GM21576 (cell line): Measurements from ENCODE around the gene ARL3.

Experiments used
- ATAC-seq: cut with Tn5 transposase; IDR thresholded peaks from one replicate; pipeline ENCODE4 v1.9.1; 2021; ENCODE audit warnings: mild to moderate bottlenecking, moderate library complexity; ENCODE audit not compliant: unreplicated experiment

Gene ARL3

GRCh38 chr10:102642736-102643335 is 71.4 kb downstream of the ARL3 start:
- no peak for ATAC-seq

DNA sequence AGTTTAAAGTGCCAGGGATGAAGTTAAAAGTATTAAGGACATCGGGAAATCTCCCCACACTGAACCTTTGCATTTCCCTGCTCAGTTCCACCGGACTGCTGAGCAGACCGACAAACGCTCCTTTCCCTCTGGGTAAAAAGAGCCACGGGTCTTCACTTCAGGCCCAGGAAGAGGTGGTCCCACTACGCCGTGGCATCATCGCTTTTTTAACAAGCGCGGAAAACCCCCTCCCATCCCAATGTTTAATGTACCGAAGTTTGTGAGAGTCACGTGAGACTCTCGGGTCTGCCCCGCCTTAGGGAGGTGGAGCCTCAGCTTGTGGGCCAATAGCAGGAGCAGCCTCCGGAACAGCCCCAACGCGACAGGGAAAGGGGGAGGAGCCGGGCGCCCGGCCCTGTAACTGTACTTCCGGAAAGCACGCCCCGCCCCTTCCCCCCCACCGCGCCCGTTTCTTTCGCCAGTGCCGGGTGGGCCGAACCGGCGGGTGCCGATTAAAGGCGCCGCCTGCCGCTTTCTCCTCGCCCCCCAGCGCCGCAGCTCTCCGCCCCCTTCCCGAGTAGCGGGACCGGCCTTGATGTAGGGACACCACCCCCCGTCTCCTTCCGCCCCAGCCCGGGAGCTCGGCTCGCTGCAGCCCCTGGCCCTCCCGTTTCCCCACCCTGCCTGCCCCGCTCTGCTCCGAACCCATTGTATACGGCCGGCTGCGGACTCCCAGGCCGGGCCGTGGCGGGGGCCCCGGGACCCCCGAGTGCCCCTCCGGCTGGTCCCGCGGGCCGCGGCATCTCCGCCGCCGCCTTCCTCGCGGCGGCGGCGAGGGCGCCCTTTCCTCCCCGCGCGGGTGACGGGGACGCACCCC is 72.1 kb downstream of the ARL3 start:
- peak; percentile 38 for ATAC-seq

DNA sequence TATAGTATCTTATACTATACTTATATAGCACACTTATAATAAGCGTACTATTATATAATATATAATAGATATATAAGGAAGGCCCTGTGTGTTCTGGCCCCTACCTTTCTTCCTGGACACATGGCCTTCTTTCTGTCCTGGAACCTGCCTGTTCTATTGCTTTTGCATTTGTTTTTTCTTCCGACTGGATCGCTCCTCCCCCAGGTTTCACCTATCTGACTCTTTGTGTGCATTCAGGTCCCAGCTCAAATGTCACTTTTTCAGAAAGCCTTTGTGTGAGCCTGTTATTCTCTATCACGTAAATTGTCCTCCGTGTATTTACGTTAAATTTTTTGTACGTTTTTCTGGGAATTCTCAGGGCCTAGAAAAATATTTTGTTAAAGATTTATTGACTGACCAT is 72.8 kb downstream of the ARL3 start:
- ATAC-seq: no peak

GRCh38 chr10:102639537-102639936 is 74.7 kb downstream of the ARL3 start:
- ATAC-seq: no peak

DNA sequence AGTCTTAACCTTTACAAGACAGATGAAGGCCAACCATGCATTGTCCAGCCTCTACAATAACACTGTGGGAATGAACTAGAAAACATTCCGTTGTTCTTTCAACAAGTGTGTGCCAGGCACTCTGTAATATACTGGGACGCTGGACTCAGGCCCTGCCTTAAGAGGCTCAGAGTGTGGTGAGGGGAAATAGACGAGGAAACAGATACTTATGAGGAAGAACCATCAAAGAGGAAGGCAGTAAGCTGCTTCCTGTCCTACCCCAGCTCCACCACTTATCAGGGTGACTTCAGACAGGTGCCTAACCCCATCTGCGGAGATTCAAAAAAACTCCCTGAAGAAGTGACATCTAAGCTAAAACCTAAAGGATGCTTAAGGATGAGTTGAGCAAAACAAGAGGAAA is 78.8 kb downstream of the ARL3 start:
- ATAC-seq: no peak

DNA sequence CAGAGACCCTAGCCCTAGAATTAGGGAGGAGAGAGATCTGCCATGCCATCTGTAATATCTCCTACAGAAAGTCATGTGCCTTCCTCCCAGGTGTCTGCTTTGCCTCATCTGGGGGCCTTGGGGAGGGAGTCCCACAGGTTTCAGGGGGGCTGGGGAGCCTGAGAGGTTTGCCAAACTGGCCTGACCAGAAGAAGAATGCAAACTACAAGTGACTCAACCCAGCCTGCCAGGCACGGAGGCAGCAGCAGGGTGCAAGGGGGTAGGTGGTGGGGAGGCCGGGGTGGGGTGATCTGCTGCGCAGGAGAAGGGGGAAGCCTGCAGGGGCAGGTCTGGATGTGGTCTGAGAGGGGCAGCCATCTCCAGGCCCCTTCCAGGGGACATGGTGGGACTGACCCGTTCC is 79.5 kb downstream of the ARL3 start:
- no peak for ATAC-seq

DNA sequence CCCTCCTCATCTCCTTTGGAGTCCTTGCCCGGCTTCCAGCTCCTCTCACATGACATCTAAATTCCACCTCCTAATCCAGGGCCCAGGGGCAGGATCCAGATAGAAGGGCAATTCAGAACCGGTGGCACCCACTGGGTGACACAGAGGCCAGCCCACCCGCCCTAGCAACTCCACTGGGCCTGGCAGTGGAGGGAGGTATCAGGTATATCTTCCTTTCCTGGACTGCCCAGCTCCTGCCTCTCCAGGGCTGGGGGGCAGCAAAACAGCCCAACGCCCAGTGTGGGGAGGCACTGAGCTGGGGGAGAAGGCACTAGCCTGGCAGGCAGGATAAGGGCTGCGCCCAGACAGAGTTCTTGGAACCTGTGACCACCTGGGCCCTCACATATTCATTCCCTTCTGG is 80.3 kb downstream of the ARL3 start:
- no peak for ATAC-seq

DNA sequence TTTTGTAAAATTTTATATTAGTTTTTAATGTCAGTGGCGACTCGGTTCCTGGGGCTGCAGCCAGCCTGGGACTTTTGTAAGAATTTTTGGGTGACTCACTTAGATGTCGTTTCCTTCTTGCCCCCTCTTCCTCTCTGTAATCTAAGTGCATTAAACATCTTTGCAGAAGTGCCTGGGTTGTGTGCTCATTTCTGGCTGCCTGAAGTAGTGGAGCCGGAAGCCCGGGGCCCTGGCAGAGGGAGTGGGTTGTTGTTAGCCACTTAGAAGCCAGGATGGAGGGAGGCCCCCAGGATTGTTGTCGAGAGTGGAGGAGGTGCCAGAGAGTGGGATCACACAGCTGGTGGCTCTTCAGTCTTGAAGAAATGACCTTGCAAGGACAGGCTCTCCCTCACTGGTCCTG is 80.9 kb downstream of the ARL3 start:
- no peak for ATAC-seq

GRCh38 chr10:102632394-102633111 is 81.6 kb downstream of the ARL3 start:
- no peak for ATAC-seq

- no peak for ATAC-seq
Observed at GRCh38 chr10:102631525-102632393, 82.4 kb downstream of the ARL3 start.

DNA sequence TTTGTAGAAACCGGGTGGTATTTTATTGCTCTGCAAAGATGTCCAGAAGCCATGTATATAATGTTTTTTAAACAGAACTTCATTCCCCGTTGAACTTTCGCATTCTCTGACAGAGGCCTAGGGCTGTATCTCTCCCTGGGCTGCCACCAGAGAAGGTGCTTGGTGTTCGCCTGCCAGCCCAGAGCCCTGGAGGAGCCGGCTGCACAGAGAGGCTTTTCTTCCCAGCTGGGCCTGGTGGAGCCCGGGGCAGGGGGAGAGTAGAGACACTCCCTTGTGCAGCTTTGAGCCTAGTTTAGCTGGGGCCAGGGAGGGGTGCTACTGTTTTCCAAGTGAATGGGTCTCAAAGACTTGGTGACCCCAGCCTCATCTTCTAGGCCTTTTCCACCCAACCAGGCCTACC is 83.5 kb downstream of the ARL3 start:
- no peak for ATAC-seq

GRCh38 chr10:102629661-102630614 is 84.3 kb downstream of the ARL3 start:
- no peak for ATAC-seq

DNA sequence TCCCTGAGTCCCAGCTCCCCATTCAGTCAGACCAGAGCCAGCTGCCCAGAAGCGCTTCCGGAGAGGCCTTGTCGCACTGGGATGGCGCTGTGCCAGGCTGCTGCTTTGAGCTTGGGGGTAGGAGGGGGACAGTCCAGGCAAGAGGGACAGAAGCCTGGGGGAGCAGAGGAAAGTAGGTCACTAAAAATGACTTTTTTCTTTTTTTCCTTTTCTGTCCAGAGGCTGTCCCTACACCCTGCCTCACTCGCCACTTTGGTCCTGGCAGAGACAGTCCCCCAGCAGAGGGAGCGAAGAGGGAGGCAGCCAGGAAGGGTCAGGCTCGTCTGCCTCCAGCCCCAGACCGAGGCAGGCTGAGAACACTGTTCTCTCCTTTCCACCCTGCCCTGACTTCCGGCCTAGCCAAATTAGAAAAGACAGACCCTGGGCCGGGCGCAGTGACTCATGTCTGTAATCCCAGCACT is 85.7 kb downstream of the ARL3 start:
- ATAC-seq: no peak

DNA sequence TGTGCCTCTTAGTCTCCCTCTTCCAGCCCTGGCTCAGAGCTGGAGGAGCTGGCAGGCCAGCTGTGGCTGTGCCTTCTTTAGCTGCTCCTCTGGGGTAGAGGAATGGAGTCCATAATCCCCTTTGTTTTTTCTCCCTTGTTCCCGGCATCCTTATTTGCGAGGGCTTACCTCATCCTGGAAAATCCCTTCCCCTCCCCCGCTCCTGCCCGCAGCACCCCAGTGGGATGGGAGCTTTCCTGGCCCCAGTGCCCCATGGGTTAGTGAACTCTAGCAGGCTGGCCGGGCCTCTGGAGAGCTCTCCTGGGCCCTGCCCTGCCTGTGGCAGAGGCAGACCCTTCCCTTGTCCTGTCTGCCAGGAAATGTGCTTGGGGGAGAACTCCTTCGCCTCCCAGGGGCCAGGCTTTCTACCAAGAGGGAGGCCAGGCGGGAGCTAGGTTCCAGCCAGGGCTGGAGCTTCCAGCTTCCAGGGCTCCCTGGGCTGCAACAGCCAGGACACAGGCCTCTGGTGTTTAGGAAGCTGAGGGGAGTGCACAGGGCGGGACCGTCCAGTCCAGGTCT is 86.4 kb downstream of the ARL3 start:
- no peak for ATAC-seq

GRCh38 chr10:102627291-102627735 is 86.9 kb downstream of the ARL3 start:
- no peak for ATAC-seq

- ATAC-seq: no peak
Observed at GRCh38 chr10:102626026-102626685, 88.0 kb downstream of the ARL3 start.

- no peak for ATAC-seq
Observed at GRCh38 chr10:102624751-102625645, 89.2 kb downstream of the ARL3 start.

GRCh38 chr10:102624094-102624493 is 90.1 kb downstream of the ARL3 start:
- ATAC-seq: no peak
